Activated CD8-positive, alpha-beta T cell treated with anti-CD3 and anti-CD28 coated beads, Interleukin-2, amount 10 ng/mL, durations not matched to agents 7 days and 5 days (primary cell): ENCODE measurements around the gene SLC8A3. TPM values are rescaled to one million over a fixed set of nuclear protein-coding genes. Genes with fewer than 3 reads are reported as not detected.

ENCODE experiments used
- ATAC-seq: fragments of 150-1000 bp; cut with Tn5 transposase; one replicate; pipeline ENCODE4 v1.10.0; 2021; ENCODE audit warnings: moderate library complexity
- CTCF ChIA-PET: fragments of 350-600 bp; sonication (Branson Sonifier 250); formaldehyde crosslinking; loops from one replicate; lab custom pipeline; 2021; ENCODE audit warnings: antibody characterized with exemption; lab: Charles Lee
- POLR2A ChIA-PET: fragments of 350-600 bp; sonication (Branson Sonifier 250); formaldehyde crosslinking; loops from one replicate; lab custom pipeline; 2021; ENCODE audit warnings: antibody characterized with exemption; lab: Charles Lee
- DNase-seq: peaks from one replicate; pipeline ENCODE4 v3.0.0-alpha.2; 2020
- H3K27ac Mint-ChIP-seq: one replicate; pipeline ENCODE4 v1.8.0; 2021; ENCODE audit warnings: mild to moderate bottlenecking, mixed read lengths
- H3K27me3 Mint-ChIP-seq: one replicate; pipeline ENCODE4 v1.8.0; 2021; ENCODE audit warnings: low read depth, mixed read lengths
- H3K36me3 Mint-ChIP-seq: one replicate; pipeline ENCODE4 v1.8.0; 2021; ENCODE audit warnings: low read depth, mixed read lengths
- H3K4me1 Mint-ChIP-seq: one replicate; pipeline ENCODE4 v1.8.0; 2021; ENCODE audit warnings: low read depth, mixed read lengths
- H3K4me3 Mint-ChIP-seq: one replicate; pipeline ENCODE4 v1.8.0; 2021; ENCODE audit warnings: mild to moderate bottlenecking, mixed read lengths
- H3K9me3 Mint-ChIP-seq: one replicate; pipeline ENCODE4 v1.8.0; 2022; ENCODE audit warnings: mixed read lengths; ENCODE audit not compliant: insufficient read depth
- total RNA-seq, 2 experiments: library from RNA; stranded (reverse); gene quantifications; one replicate each; pipeline ENCODE4 v1.2.3, GENCODE V29; 2021

The SLC8A3 gene
- total RNA-seq, 2 experiments from 2014 or later: not detected

DNA sequence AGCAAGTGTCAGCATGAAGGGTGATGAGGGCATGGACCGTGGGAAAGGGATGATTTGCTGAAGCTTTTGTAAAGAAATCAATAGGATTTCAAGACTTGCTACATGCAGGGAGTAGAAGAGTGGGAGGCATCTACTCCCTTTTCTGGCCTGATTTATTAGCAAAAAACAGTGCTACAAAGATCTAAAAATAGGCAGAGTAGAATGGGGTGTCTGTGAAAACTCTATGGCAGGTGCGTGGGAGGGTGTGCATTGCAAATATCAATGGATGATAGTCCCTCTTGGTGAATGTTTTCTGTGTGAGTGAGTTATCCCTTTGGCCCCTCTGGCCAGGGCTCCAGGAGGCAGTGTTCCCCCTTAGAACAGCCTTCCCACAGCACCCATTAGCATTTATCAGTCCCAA, 170.5 kb downstream of the SLC8A3 start:
- POLR2A ChIA-PET: no interaction called here
- Mint-ChIP-seq H3K9me3 (no peaks in the 10 kb centered on the region), H3K4me1 (peaks cover 19% of the 10 kb centered on the region), H3K27ac (no peak overlapping the region), H3K4me3 (peak overlapping the region; percentile 5), H3K27me3 (peaks cover 13% of the 10 kb centered on the region), H3K36me3 (no peaks in the 10 kb centered on the region)
- no peak for ATAC-seq
- CTCF ChIA-PET: interaction anchor here (2.2 to 2.5 kb wide), 2 partner anchors 10 to 200 kb away, joined by 12 to 20 read pairs; no protein-coding TSS in a partner anchor
- no peak for DNase-seq

DNA sequence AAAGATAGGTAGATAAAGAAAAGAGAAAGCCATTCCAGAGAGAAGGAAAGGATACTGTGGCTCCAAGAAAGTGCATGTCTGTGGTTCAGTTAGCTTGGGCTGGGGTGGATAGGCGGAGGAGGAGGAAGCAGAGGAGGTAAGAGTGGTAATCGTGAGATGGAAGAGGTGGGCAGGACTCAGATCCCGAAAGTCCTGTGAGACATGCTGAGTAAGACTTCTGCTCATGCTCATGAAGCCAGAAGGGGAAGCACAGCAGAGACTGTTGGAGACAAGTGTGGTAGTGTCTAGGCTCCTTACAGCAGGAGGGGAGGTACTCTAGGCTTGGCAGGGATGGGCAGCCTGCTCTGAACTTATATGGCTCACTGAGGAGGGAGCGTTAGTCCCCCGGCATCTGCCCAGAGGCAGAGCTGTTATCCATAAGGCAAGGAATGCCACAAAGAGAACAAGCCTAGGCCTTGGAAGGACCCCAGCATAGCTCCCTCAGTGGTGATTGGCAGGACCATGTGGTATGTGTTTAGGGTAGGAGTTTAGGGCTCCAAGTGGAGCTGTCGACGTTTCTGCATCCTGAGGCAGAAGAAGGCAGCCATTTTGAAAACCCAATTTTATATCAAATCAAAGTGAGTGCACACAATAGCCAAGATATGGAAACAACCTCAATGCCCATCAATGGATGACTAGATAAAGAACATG, 174.2 kb downstream of the SLC8A3 start:
- ATAC-seq (no peak), DNase-seq (no peak)
- POLR2A ChIA-PET: no interaction called here
- H3K27ac Mint-ChIP-seq: no peak overlapping the region
- CTCF ChIA-PET: interaction anchor here (1.4 to 4.9 kb wide), 4 partner anchors 10 to 137 kb away, joined by 3 to 19 read pairs (median 6); no protein-coding TSS in a partner anchor
- H3K9me3 Mint-ChIP-seq: no peaks in the 10 kb centered on the region
- no peak overlapping the region for H3K4me3 Mint-ChIP-seq
- H3K27me3 Mint-ChIP-seq: peaks cover 19% of the 10 kb centered on the region
- H3K4me1 Mint-ChIP-seq: peaks cover 18% of the 10 kb centered on the region
- H3K36me3 Mint-ChIP-seq: no peaks in the 10 kb centered on the region

DNA sequence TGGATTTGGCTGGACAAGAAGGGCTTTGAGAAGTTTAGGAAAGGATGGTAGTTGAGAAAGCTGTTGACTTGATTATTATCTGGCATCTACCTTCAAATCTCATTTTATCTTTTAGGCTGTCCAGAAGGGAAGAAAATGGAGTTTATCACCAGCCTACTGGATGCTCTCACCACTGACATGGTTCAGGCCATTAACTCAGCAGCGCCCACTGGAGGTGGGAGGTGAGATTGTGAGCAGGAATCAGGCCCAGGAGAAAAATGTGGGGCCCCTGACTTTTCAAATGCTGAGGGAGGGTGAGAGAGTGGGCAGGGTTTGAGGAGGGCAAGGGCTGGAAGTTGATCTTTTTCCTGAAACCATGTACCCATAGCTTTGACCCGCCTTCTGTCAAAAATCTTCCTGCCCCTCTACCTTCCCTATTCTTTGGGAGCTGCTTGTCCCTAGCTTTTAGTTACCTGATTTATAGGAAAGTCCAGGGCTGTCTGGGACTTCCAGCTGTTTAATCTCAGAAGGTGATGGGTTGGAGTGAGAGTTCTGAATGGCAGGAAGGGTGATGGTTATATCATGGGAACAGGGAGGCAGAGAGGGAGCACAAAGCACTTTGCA, 175.4 kb downstream of the SLC8A3 start:
- POLR2A ChIA-PET: no interaction called here
- no peak overlapping the region for H3K27ac Mint-ChIP-seq
- H3K36me3 Mint-ChIP-seq: no peaks in the 10 kb centered on the region
- CTCF ChIA-PET: interaction anchor here (0.7 to 4.9 kb wide), 10 partner anchors 11 to 428 kb away, joined by 3 to 19 read pairs (median 3); no protein-coding TSS in a partner anchor
- H3K4me1 Mint-ChIP-seq: peaks cover 7% of the 10 kb centered on the region
- H3K9me3 Mint-ChIP-seq: no peaks in the 10 kb centered on the region
- H3K4me3 Mint-ChIP-seq: no peak overlapping the region
- H3K27me3 Mint-ChIP-seq: peaks cover 19% of the 10 kb centered on the region
- ATAC-seq: no peak
- peak; percentile 54 for DNase-seq

DNA sequence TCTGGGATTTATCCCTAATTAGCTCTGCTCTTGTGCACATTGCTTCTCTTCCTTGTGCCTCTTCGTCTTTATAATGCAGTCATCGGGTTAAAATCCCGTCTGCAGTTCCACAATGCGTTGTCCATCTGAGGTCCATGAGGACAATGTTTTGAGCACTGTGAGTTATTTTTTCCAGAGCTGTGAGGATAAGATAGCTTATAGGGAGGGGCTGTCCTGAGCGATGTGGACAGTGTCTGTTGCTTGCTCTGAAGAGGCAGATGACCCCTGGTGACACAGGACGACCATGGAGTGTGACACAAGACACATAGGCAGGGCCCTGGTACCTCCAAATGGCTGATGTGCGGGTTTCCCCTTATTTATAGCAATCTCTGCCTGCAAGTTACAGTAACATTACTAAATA, 177.0 kb downstream of the SLC8A3 start:
- Mint-ChIP-seq H3K4me1 (no peaks in the 10 kb centered on the region), H3K9me3 (no peaks in the 10 kb centered on the region), H3K36me3 (no peaks in the 10 kb centered on the region), H3K27ac (no peak overlapping the region), H3K4me3 (no peak overlapping the region), H3K27me3 (peaks cover 17% of the 10 kb centered on the region)
- POLR2A ChIA-PET: no interaction called here
- DNase-seq (no peak), ATAC-seq (no peak)
- CTCF ChIA-PET: interaction anchor here (0.8 to 2.0 kb wide), 4 partner anchors 10 to 452 kb away, joined by 3 to 9 read pairs (median 4); no protein-coding TSS in a partner anchor

DNA sequence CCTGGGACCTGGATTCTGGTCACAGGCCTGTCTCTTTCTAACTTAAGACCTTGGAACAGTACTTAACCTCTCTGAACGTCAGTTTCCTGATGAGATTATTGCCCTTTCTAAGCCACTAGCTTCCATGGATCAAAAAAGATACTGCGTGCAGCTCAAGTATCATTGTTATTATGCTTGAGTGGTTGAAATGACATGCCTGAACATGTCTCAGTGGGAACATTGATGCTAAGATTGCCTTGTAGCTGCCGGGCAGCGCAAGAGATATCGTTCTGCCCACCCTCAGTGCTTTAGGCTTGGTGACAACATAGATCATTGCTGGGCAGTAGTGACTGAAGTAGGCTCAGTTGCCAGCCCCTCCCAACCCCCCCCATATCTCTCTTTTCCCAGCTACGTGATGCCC, 177.7 kb downstream of the SLC8A3 start:
- H3K27me3 Mint-ChIP-seq: peaks cover 14% of the 10 kb centered on the region

DNA sequence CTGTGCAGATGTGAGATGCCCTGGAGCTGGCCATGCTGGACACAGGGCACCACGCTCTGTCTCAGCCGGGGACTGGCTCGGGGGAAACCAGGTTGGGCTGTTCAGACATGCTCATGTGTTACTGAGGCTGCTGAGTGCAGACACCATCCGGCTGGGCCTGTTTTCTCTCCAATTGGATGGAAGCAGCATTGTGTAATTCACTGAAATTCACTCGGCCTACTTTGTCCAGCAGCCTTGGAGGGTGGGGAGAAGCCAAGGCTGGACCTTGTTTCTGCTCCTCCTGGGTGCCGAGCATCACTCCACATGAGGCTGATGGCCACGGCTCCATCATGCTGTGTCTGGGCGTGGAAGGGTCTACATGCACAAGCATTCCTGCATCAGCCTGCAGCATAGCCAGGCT, 178.8 kb downstream of the SLC8A3 start:
- Mint-ChIP-seq H3K36me3 (no peaks in the 10 kb centered on the region), H3K27me3 (peaks cover 14% of the 10 kb centered on the region), H3K9me3 (no peaks in the 10 kb centered on the region), H3K4me3 (no peak overlapping the region), H3K27ac (no peak overlapping the region), H3K4me1 (no peaks in the 10 kb centered on the region)
- DNase-seq (no peak), ATAC-seq (no peak)
- CTCF ChIA-PET: no interaction called here
- POLR2A ChIA-PET: no interaction called here

More for the DNA sequence above, 177.7 kb downstream of the SLC8A3 start:
- ChIA-PET CTCF (interaction anchor here (0.8 to 1.3 kb wide), 3 partner anchors 9 to 451 kb away, joined by 3 to 4 read pairs (median 3); no protein-coding TSS in a partner anchor), POLR2A (no interaction called here)
- Mint-ChIP-seq H3K9me3 (no peaks in the 10 kb centered on the region), H3K4me3 (no peak overlapping the region), H3K36me3 (no peaks in the 10 kb centered on the region), H3K4me1 (no peaks in the 10 kb centered on the region), H3K27ac (no peak overlapping the region)
- ATAC-seq: no peak
- DNase-seq: no peak

DNA sequence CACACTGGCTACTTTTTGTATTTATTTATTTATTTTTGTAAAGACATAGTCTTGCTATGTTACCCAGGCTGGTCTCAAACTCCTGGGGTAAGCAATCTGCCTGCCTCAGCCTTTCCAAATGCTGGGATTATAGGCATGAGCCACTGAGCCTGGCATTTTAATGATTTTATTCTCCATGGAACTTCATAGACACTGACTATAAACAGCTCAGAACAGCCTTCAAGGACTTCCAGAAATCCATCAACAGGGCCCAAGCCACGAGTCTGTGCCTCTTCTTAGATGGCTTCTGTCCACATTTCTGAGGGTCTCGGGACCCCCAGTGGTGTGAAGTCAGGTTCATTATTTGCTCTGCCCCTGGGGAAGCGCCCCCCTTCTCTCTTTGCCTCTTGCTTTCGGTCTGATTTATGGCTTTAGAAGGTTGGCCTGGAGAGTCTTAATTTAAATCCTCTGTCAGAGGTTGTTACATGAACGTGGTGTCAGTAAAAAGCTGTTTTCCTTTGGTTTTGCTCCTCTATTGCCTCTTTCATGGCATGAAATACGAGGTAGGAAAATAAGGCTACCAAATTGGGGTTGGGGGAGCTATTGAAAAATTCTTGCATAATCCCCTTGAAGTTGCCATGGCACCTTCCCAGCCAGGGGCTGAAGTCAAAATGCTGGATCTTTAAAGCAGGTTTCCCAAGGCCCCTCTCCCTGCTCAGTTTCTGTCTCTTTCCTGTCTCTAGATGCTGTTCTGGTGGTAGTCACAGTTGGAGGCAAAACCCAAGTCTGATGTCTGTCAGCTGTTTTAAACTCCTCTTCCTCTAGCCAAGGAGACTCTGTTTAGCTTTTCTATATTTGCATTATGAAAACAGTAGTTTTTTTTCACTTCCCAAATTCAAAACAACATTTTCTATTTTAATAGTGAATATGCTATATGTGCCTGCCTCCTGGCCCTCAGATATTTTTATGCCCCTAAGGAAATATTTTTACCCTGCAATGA, 180.2 kb downstream of the SLC8A3 start:
- POLR2A ChIA-PET: no interaction called here
- Mint-ChIP-seq H3K9me3 (no peaks in the 10 kb centered on the region), H3K4me1 (no peaks in the 10 kb centered on the region), H3K27me3 (peaks cover 17% of the 10 kb centered on the region), H3K36me3 (no peaks in the 10 kb centered on the region), H3K4me3 (no peak overlapping the region), H3K27ac (no peak overlapping the region)
- ATAC-seq (no peak), DNase-seq (no peak)
- CTCF ChIA-PET: interaction anchor here (4.0 kb wide), 1 partner anchor 19 kb away, joined by 16 read pairs; no protein-coding TSS in a partner anchor

DNA sequence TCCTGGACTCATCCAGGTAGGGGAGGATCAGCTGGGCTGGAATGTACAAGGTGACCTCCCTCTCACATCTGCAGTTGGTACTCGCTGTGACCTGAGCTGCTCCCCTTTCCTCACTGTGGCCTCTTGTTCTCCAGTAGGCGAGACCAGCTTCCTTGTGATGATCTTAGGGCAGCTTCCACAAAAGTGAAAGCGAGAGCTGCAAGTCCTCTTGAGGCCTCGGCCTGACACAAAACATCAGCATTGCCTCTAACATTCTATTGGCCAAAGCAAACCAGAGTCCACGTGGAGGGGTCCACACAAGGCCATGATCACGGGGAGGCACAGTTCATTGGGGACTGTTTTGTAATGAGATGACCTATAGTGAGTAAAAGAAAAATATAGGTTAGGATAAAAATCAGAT, 182.1 kb downstream of the SLC8A3 start:
- Mint-ChIP-seq H3K4me1 (no peaks in the 10 kb centered on the region), H3K27ac (no peak overlapping the region), H3K27me3 (peaks cover 8% of the 10 kb centered on the region), H3K36me3 (no peaks in the 10 kb centered on the region), H3K4me3 (no peak overlapping the region), H3K9me3 (no peaks in the 10 kb centered on the region)
- ATAC-seq: no peak
- DNase-seq: no peak
- ChIA-PET POLR2A (no interaction called here), CTCF (interaction anchor here (1.5 to 4.0 kb wide), 2 partner anchors 21 to 129 kb away, joined by 3 to 16 read pairs; no protein-coding TSS in a partner anchor)

DNA sequence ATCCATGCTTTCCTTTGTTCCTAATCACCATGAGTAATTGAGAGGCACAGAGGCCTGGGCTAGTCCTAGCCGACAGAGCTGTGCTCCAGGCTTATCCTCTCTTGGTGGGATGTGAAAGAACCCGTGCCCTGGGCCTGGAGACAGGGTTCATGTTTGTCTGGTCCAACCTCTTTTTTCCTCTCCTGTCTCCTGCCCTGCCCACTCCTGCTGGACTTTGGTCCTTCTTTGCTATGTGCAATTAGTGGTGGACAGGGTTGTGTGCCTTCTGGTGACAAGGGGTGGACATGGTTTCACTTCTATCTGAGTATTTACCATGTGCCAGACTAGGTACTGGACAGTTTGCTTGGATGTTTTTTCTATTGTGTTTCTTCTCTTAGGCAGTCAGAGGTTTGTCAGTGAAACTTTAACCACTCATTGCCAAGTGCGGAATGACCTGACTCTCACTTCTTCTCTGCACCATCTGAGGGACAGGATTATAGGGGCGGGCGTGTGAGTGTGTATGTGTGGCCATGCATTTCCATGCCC, 183.4 kb downstream of the SLC8A3 start:
- Mint-ChIP-seq H3K9me3 (no peaks in the 10 kb centered on the region), H3K36me3 (no peaks in the 10 kb centered on the region), H3K4me3 (no peak overlapping the region), H3K27me3 (peaks cover 8% of the 10 kb centered on the region), H3K27ac (no peak overlapping the region), H3K4me1 (no peaks in the 10 kb centered on the region)
- POLR2A ChIA-PET: no interaction called here
- CTCF ChIA-PET: no interaction called here
- no peak for DNase-seq
- no peak for ATAC-seq

DNA sequence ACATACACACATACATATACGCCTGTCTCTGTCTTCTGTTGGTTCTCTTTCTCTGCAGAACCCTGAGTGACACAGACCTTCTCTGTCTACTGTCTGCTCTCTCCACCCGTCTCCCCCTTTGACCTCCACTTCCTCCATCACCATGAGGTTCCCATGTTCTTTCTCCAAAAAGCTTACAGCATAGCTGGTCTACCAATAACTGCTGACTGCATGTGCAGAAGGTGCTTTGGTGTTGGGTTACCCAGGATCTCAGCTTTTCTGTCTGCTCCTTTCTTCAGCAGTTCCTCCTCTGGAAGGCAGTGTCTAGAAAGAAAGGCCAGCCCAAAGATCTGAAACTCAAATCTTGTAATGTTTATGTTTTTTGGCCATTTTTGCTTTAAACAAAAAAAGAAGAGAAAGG, 184.0 kb downstream of the SLC8A3 start:
- no peaks in the 10 kb centered on the region for H3K36me3 Mint-ChIP-seq
- ATAC-seq: no peak
- H3K27ac Mint-ChIP-seq: no peak overlapping the region
- ChIA-PET POLR2A (no interaction called here), CTCF (no interaction called here)
- no peaks in the 10 kb centered on the region for H3K9me3 Mint-ChIP-seq
- H3K27me3 Mint-ChIP-seq: peaks cover 8% of the 10 kb centered on the region
- no peaks in the 10 kb centered on the region for H3K4me1 Mint-ChIP-seq
- no peak overlapping the region for H3K4me3 Mint-ChIP-seq
- no peak for DNase-seq

DNA sequence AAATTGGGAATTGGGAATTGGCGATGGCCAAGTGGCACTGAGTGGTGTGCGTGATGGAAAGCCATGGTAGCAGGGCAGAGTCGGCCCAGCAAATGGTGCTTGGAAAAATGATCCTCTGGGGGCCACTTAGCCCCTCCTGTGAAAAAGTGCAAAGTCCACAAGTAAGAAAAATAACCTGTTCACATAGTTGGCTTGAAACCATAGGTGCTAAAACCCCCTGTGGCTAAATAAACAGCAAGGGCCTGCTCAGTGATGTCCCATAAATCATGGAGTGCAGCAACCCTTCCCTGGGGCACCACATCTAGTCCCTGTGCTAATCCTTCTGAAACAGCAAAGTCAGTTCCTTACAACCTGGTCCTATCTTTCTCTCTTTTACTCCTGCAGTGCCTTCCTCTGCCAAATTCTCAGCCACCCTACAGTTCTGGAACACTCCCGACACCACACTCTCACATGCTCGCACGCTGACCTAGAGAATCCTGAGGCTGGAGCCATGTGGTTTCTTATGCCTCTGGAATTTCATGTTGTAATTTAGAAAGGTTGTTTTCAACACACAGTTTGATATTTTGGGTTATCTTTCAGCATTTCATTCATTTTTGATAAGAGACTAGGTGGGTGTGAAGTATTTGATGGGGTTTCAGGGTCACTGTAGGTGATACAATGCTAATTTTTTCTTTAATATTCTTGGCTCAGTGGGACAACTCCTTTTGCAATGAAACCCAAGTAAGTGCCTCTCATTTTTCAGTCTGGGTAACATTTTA, 186.0 kb downstream of the SLC8A3 start:
- Mint-ChIP-seq H3K36me3 (no peaks in the 10 kb centered on the region), H3K27me3 (peaks cover 8% of the 10 kb centered on the region), H3K9me3 (no peaks in the 10 kb centered on the region), H3K27ac (no peak overlapping the region), H3K4me1 (no peaks in the 10 kb centered on the region), H3K4me3 (no peak overlapping the region)
- no peak for ATAC-seq
- ChIA-PET POLR2A (no interaction called here), CTCF (interaction anchor here (1.2 kb wide), 1 partner anchor 9 kb away, joined by 3 read pairs; no protein-coding TSS in a partner anchor)
- DNase-seq: no peak
